ENCODE results near the gene TENT4B.
A peak's percentile ranks its signal among the peaks of the same experiment; 100 is the strongest.

Gene TENT4B

GRCh38 chr16:50279504-50279865 is 126.4 kb downstream of the TENT4B start:
- H4K20me1 ChIP-seq (ENCODE audit: control insufficient read depth, insufficient read depth, low read depth, low read length): no peaks in the 10 kb centered on the region
- no peaks in the 10 kb centered on the region for H3K27me3 ChIP-seq (ENCODE audit: control insufficient read depth, low read length)
- H3K79me2 ChIP-seq (ENCODE audit: control insufficient read depth, low read length): peaks cover 73% of the 10 kb centered on the region
- H3K9me3 ChIP-seq (ENCODE audit: control insufficient read depth, insufficient read depth, low read length): no peaks in the 10 kb centered on the region
- no peak overlapping the region for H3K4me3 ChIP-seq (ENCODE audit: low read length)
- peak overlapping the region; percentile 50 for H3K4me2 ChIP-seq (ENCODE audit: low read length)
- H3K27ac ChIP-seq (ENCODE audit: low read depth, low read length): 0 out of 2 replicates have a peak overlapping the region, but pooled peaks have one; percentile 16
- H3F3A ChIP-seq (ENCODE audit: control insufficient read depth, insufficient read depth): peaks cover 20% of the 10 kb centered on the region; the same call in 1 of the 2 replicates
- TF ChIP-seq EZH2phosphoT487 (IDR thresholded peaks at IDR 0.05; ENCODE audit: borderline replicate concordance, low read length) (no peak), CTCF (IDR thresholded peaks at IDR 0.05; ENCODE audit: low read depth, low read length, poor library complexity, severe bottlenecking) (no peak)
- H3K9me2 ChIP-seq (replicated peaks; ENCODE audit: control insufficient read depth, low read length): no peaks in the 10 kb centered on the region
- H3K36me3 ChIP-seq (ENCODE audit: control insufficient read depth, low read length): no peaks in the 10 kb centered on the region
- H3K4me1 ChIP-seq (ENCODE audit: control insufficient read depth, low read length): peaks cover 87% of the 10 kb centered on the region

- Histone ChIP-seq H4K20me1 (ENCODE audit: control insufficient read depth, insufficient read depth, low read depth, low read length) (no peaks in the 10 kb centered on the region), H3K4me3 (ENCODE audit: low read length) (peak overlapping the region; percentile 62; the same call in 1 of the 2 replicates), H3K9me2 (replicated peaks; ENCODE audit: control insufficient read depth, low read length) (no peaks in the 10 kb centered on the region), H3K9me3 (ENCODE audit: control insufficient read depth, insufficient read depth, low read length) (no peaks in the 10 kb centered on the region), H3K4me1 (ENCODE audit: control insufficient read depth, low read length) (peaks cover 79% of the 10 kb centered on the region), H3K27me3 (ENCODE audit: control insufficient read depth, low read length) (no peaks in the 10 kb centered on the region), H3F3A (ENCODE audit: control insufficient read depth, insufficient read depth) (peaks cover 14% of the 10 kb centered on the region; the same call in 1 of the 2 replicates), H3K27ac (ENCODE audit: low read depth, low read length) (no peak overlapping the region), H3K36me3 (ENCODE audit: control insufficient read depth, low read length) (no peaks in the 10 kb centered on the region), H3K4me2 (ENCODE audit: low read length) (peak overlapping the region; percentile 84), H3K79me2 (ENCODE audit: control insufficient read depth, low read length) (peaks cover 71% of the 10 kb centered on the region)
- TF ChIP-seq EZH2phosphoT487 (IDR thresholded peaks at IDR 0.05; ENCODE audit: borderline replicate concordance, low read length): no peak
- TF ChIP-seq CTCF (IDR thresholded peaks at IDR 0.05; ENCODE audit: low read depth, low read length, poor library complexity, severe bottlenecking): no peak
Observed at GRCh38 chr16:50280932-50281331, 127.8 kb downstream of the TENT4B start.
